GM12872 (cell line): ENCODE results near the gene SEMA7A.

Source experiments
- TF ChIP-seq, protein P1 (sequence below): IDR thresholded peaks from 3 replicates; pipeline ENCODE4 v1.5.1; 2011; ENCODE audit warnings: low read depth, mild to moderate bottlenecking, low read length, moderate library complexity; ENCODE audit not compliant: insufficient read depth

The SEMA7A gene

GRCh38 chr15:74368121-74368520 is 65.6 kb downstream of the SEMA7A start:
- TF ChIP-seq, protein P1, sequence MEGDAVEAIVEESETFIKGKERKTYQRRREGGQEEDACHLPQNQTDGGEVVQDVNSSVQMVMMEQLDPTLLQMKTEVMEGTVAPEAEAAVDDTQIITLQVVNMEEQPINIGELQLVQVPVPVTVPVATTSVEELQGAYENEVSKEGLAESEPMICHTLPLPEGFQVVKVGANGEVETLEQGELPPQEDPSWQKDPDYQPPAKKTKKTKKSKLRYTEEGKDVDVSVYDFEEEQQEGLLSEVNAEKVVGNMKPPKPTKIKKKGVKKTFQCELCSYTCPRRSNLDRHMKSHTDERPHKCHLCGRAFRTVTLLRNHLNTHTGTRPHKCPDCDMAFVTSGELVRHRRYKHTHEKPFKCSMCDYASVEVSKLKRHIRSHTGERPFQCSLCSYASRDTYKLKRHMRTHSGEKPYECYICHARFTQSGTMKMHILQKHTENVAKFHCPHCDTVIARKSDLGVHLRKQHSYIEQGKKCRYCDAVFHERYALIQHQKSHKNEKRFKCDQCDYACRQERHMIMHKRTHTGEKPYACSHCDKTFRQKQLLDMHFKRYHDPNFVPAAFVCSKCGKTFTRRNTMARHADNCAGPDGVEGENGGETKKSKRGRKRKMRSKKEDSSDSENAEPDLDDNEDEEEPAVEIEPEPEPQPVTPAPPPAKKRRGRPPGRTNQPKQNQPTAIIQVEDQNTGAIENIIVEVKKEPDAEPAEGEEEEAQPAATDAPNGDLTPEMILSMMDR, result no peak

GRCh38 chr15:74367296-74367854 is 66.4 kb downstream of the SEMA7A start, which contains the start of gene CYP11A1:
Gene CYP11A1, minus strand, starts transcription at chr15:74367646. Its CDS starts 61 bp downstream, at chr15:74367585.
- TF ChIP-seq, protein P1, result no peak

- TF ChIP-seq, protein P1, result no peak
Observed at GRCh38 chr15:74365598-74366445, 67.9 kb downstream of the SEMA7A start.

GRCh38 chr15:74364936-74365597 is 68.7 kb downstream of the SEMA7A start:
- TF ChIP-seq, protein P1, result no peak

DNA sequence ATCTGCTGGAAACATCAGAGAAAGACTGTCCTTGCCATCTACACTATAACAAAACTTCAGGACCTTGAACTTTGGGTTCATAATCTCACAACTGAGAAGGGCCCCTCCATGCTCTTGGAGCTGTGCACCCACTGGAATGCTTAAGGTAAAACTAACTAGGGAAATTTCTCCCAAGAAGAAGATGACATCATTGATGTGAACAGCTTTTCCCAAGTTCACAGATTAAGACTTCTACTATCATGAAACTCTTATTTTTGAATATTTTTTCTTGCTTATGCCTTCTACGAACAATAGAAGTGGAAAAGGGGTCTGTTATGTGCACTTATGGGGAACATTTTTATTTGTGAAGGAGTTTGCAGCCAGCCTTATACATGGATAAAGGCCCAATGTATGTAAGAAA is 71.3 kb downstream of the SEMA7A start:
- TF ChIP-seq, protein P1, result no peak
